Stomach (tissue), 4 donors: Measurements from ENCODE around the gene NDUFB5.
A peak's percentile ranks its signal among the peaks of the same experiment; 100 is the strongest.

ENCODE experiments used
- CTCF ChIP-seq, 7 experiments: fragments of 450-650 bp in 4 of 7; fragments of 200-600 bp in 3 of 7; sonication (generic) in 3 of 7; IDR thresholded peaks; one replicate each; pipeline ENCODE4 v1.5.1; 2016 to 2019; ENCODE audit warnings: antibody characterized with exemption in 7 of 7, control low read depth in 2 of 7, mild to moderate bottlenecking in 1 of 7
- EP300 ChIP-seq: sonication (generic); formaldehyde crosslinking; IDR thresholded peaks from one replicate; pipeline ENCODE4 v1.6.1; 2017; ENCODE audit warnings: antibody characterized with exemption
- POLR2A ChIP-seq, 4 donors: fragments of 450-650 bp; IDR thresholded peaks; one replicate each; pipeline ENCODE4 v1.6.1; 2016; ENCODE audit warnings: antibody characterized with exemption in 4 of 4, control low read depth in 2 of 4, mild to moderate bottlenecking in 1 of 4, moderate library complexity in 1 of 4
- POLR2AphosphoS5 ChIP-seq, 3 donors: sonication (generic); formaldehyde crosslinking; IDR thresholded peaks; one replicate each; pipeline ENCODE4 v1.6.1; 2016; ENCODE audit warnings: antibody characterized with exemption in 3 of 3

- TF ChIP-seq POLR2A (IDR thresholded peaks at IDR 0.05) (no peak), CTCF (IDR thresholded peaks at IDR 0.05) (peak in 5 of 7 experiments; percentile 47 to 81 (median 50)), EP300 (no peak), POLR2AphosphoS5 (IDR thresholded peaks at IDR 0.05) (no peak)
Observed at GRCh38 chr3:179563271-179563783, 41.3 kb upstream of the NDUFB5 start.
